ENCODE results near the gene EDAR. TPM values are rescaled to one million over a fixed set of nuclear protein-coding genes. Genes with fewer than 3 reads are reported as not detected.
A peak's percentile ranks its signal among the peaks of the same experiment; 100 is the strongest.

The EDAR gene
- total RNA-seq, 1 experiment from 2014 or later, result not detected

DNA sequence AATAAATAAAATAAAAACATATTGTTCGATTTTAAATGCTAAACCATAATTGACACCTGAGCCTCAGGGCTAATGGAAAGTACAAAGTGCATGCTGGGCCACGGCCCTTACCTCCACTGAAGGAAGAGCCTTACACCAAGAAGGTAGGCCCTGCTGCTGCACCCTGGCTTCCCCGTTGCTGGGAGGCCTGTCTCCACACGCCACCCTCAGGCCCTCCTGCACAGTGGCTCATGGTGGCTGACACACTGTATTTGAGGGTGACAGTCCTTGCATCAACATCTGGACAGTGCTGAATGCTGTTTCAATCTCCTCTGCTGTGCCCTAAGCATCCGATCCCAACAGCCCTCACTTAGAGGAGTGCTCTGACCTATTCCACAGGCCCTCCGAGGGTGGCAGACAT, 39.3 kb upstream of the EDAR start:
- Histone ChIP-seq H3K4me2 (ENCODE audit: low read depth, low read length, poor library complexity, severe bottlenecking) (no peak overlapping the region), H3K4me3 (ENCODE audit: low read length) (no peak overlapping the region), H3K9me2 (replicated peaks; ENCODE audit: insufficient read depth, low read length) (no peaks in the 10 kb centered on the region), H3K36me3 (ENCODE audit: insufficient read depth, low read length) (no peaks in the 10 kb centered on the region), H3K79me2 (ENCODE audit: low read length) (no peaks in the 10 kb centered on the region), H3K9ac (ENCODE audit: low read length) (no peak overlapping the region), H4K20me1 (ENCODE audit: insufficient read depth, low read depth, low read length) (no peaks in the 10 kb centered on the region), H3K27me3 (ENCODE audit: low read length) (no peaks in the 10 kb centered on the region), H3K4me1 (ENCODE audit: low read length) (no peaks in the 10 kb centered on the region), H3K27ac (ENCODE audit: low read length) (no peak overlapping the region), H3K9me3 (ENCODE audit: low read length) (no peaks in the 10 kb centered on the region), H2AFZ (ENCODE audit: low read length) (no peak overlapping the region)
- DNase-seq, result peak; percentile 43

DNA sequence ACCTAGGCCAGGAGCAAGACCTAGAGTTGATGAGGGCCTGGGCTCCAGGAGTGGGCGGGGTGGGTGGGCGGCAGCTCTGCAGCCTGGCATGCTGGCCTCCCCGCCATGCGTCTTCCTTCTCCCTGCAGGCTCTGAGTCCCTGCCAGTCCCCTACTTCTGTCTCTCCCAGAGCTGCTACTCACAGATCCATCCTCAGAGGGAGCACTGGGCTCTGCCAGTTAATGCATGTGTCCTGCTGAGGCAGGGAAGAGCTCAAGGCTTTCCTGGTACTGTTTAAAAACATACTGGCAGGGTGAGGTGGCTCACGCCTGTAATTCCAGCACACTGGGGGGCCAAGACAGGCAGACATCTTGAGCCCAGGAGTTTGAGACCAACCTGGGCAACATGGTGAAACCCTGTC, 38.7 kb upstream of the EDAR start:
- no peak overlapping the region for H3K9ac ChIP-seq (ENCODE audit: low read length)
- H3K4me3 ChIP-seq (ENCODE audit: low read length), result no peak overlapping the region
- no peaks in the 10 kb centered on the region for H3K9me3 ChIP-seq (ENCODE audit: low read length)
- H3K27ac ChIP-seq (ENCODE audit: low read length), result no peak overlapping the region
- no peaks in the 10 kb centered on the region for H3K9me2 ChIP-seq (replicated peaks; ENCODE audit: insufficient read depth, low read length)
- no peaks in the 10 kb centered on the region for H3K79me2 ChIP-seq (ENCODE audit: low read length)
- no peak for DNase-seq
- H2AFZ ChIP-seq (ENCODE audit: low read length), result no peak overlapping the region
- no peaks in the 10 kb centered on the region for H3K36me3 ChIP-seq (ENCODE audit: insufficient read depth, low read length)
- H4K20me1 ChIP-seq (ENCODE audit: insufficient read depth, low read depth, low read length), result no peaks in the 10 kb centered on the region
- H3K27me3 ChIP-seq (ENCODE audit: low read length), result no peaks in the 10 kb centered on the region
- H3K4me2 ChIP-seq (ENCODE audit: low read depth, low read length, poor library complexity, severe bottlenecking), result no peak overlapping the region
- H3K4me1 ChIP-seq (ENCODE audit: low read length), result no peaks in the 10 kb centered on the region

DNA sequence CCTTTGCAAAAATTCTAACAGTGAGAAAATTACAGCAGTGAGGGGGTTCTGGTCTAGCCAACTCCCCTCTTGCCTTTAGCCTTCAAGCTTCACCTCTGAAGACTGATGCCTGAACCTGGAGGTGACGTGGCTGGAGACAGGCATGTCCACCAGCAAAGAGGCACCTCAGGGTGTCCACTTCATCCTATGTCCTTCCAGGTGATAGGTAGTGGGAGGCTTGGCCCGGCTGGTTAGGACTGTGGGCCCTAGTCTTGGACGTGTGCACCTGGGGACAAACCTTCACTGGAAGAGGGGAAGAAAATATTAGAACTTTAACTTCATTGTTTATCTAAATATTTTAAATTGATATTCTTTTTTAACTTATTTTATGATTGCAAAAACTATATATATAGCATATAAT, 35.5 kb upstream of the EDAR start:
- H3K79me2 ChIP-seq (ENCODE audit: low read length), result no peaks in the 10 kb centered on the region
- H3K4me3 ChIP-seq (ENCODE audit: low read length), result no peak overlapping the region
- no peak overlapping the region for H2AFZ ChIP-seq (ENCODE audit: low read length)
- no peak overlapping the region for H3K4me2 ChIP-seq (ENCODE audit: low read depth, low read length, poor library complexity, severe bottlenecking)
- no peaks in the 10 kb centered on the region for H3K36me3 ChIP-seq (ENCODE audit: insufficient read depth, low read length)
- H3K9me3 ChIP-seq (ENCODE audit: low read length), result no peaks in the 10 kb centered on the region
- H3K27me3 ChIP-seq (ENCODE audit: low read length), result no peaks in the 10 kb centered on the region
- H3K4me1 ChIP-seq (ENCODE audit: low read length), result no peaks in the 10 kb centered on the region
- H3K27ac ChIP-seq (ENCODE audit: low read length), result no peak overlapping the region
- no peaks in the 10 kb centered on the region for H4K20me1 ChIP-seq (ENCODE audit: insufficient read depth, low read depth, low read length)
- H3K9ac ChIP-seq (ENCODE audit: low read length), result no peak overlapping the region
- no peaks in the 10 kb centered on the region for H3K9me2 ChIP-seq (replicated peaks; ENCODE audit: insufficient read depth, low read length)
- no peak for DNase-seq

DNA sequence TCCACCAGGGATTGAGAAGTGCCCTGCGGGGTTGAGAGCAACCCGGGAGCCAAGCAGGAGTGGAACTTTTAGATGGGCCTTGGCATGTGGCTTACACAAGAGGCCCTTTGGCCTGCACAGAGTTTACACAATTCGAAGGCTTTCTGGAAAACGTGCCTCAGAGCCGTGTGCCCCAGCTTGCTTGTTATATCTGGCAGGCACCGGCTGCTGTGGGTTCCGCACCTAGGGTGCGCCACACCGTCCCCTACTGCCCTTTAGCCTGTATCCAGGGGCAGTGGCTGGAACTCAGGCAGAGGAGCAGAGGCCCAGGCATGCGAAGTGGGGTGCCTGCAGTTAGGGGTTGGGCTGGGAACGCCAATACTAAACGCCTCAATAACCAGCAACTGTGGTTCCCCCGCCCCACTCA, 32.9 kb upstream of the EDAR start:
- no peak overlapping the region for H3K4me2 ChIP-seq (ENCODE audit: low read depth, low read length, poor library complexity, severe bottlenecking)
- no peaks in the 10 kb centered on the region for H4K20me1 ChIP-seq (ENCODE audit: insufficient read depth, low read depth, low read length)
- H3K27ac ChIP-seq (ENCODE audit: low read length), result no peak overlapping the region
- H3K27me3 ChIP-seq (ENCODE audit: low read length), result no peaks in the 10 kb centered on the region
- H2AFZ ChIP-seq (ENCODE audit: low read length), result no peak overlapping the region
- no peaks in the 10 kb centered on the region for H3K9me3 ChIP-seq (ENCODE audit: low read length)
- H3K9ac ChIP-seq (ENCODE audit: low read length), result no peak overlapping the region
- H3K9me2 ChIP-seq (replicated peaks; ENCODE audit: insufficient read depth, low read length), result no peaks in the 10 kb centered on the region
- no peak for DNase-seq
- H3K79me2 ChIP-seq (ENCODE audit: low read length), result no peaks in the 10 kb centered on the region
- no peak overlapping the region for H3K4me3 ChIP-seq (ENCODE audit: low read length)
- no peaks in the 10 kb centered on the region for H3K4me1 ChIP-seq (ENCODE audit: low read length)
- no peaks in the 10 kb centered on the region for H3K36me3 ChIP-seq (ENCODE audit: insufficient read depth, low read length)

DNA sequence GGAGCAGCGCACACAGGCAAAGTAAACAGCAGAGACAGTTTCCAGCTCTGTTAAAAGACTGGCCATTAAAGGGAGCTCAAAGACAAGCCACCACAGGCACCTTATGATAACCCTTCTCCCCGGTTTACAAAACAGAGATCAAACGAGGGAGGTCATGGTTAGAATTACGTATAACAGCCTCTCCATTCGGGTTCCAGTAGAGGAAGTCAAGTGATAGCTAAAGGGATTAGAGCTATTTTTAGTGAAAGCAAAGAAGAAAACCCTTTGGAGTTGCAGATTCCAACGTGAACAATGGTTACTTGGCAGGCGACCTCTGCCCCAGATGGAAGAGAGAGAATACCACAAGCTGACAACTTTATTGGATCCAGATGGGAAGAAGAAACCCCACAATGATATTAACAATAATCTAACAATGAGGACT, 31.2 kb upstream of the EDAR start:
- no peak for DNase-seq
- Histone ChIP-seq H3K27me3 (ENCODE audit: low read length) (no peaks in the 10 kb centered on the region), H3K9me3 (ENCODE audit: low read length) (no peaks in the 10 kb centered on the region)

DNA sequence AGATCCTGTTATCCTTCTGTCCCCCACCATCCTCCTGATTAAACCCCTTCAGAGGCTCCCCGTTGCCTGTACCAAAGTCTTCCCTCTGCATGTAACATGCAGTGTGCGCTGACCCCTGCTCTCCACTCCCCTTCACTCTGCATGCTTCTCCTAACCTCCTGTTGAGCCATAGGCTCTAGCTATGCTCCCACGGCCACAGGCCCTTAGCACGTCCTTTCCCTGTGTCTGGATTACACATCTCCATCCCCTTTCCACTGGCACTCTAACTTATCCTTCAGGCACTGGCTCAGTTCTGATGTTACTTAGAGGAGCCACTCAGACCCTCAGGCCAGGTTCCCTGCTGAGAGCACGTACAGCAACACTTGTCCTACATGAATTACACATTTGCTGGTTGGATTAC, 29.4 kb upstream of the EDAR start:
- Histone ChIP-seq H3K4me3 (ENCODE audit: low read length) (no peak overlapping the region), H3K9me2 (replicated peaks; ENCODE audit: insufficient read depth, low read length) (no peaks in the 10 kb centered on the region), H4K20me1 (ENCODE audit: insufficient read depth, low read depth, low read length) (no peaks in the 10 kb centered on the region), H3K4me1 (ENCODE audit: low read length) (no peaks in the 10 kb centered on the region), H3K9me3 (ENCODE audit: low read length) (no peaks in the 10 kb centered on the region), H3K4me2 (ENCODE audit: low read depth, low read length, poor library complexity, severe bottlenecking) (no peak overlapping the region), H3K9ac (ENCODE audit: low read length) (no peak overlapping the region), H3K27me3 (ENCODE audit: low read length) (no peaks in the 10 kb centered on the region), H2AFZ (ENCODE audit: low read length) (no peak overlapping the region), H3K36me3 (ENCODE audit: insufficient read depth, low read length) (no peaks in the 10 kb centered on the region), H3K27ac (ENCODE audit: low read length) (no peak overlapping the region), H3K79me2 (ENCODE audit: low read length) (no peaks in the 10 kb centered on the region)
- no peak for DNase-seq

More for the DNA sequence above, 31.2 kb upstream of the EDAR start:
- H3K36me3 ChIP-seq (ENCODE audit: insufficient read depth, low read length), result no peaks in the 10 kb centered on the region
- no peaks in the 10 kb centered on the region for H4K20me1 ChIP-seq (ENCODE audit: insufficient read depth, low read depth, low read length)
- no peak overlapping the region for H3K27ac ChIP-seq (ENCODE audit: low read length)
- no peaks in the 10 kb centered on the region for H3K9me2 ChIP-seq (replicated peaks; ENCODE audit: insufficient read depth, low read length)
- no peak overlapping the region for H3K4me3 ChIP-seq (ENCODE audit: low read length)
- no peaks in the 10 kb centered on the region for H3K79me2 ChIP-seq (ENCODE audit: low read length)
- H3K4me2 ChIP-seq (ENCODE audit: low read depth, low read length, poor library complexity, severe bottlenecking), result no peak overlapping the region
- no peak overlapping the region for H3K9ac ChIP-seq (ENCODE audit: low read length)
- H3K4me1 ChIP-seq (ENCODE audit: low read length), result no peaks in the 10 kb centered on the region
- no peak overlapping the region for H2AFZ ChIP-seq (ENCODE audit: low read length)

DNA sequence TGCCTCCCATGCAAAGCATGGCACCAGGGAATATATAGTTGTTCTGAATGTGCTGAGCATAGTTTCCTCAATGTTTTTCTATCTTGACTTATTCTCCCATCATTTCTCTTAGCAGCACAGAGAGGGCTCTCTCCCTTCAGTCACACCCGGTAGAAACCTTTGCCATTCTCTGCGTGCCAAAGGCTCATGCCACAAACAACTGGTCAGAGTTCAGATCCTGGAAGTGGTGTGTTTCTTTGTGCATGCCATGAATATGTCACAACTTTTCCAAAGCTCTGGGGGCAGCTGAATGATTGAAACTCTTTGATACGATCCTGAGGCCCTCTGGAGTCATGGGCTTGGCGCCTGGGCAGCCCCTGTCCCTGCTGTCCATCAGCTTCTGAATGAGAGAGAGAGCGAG, 28.0 kb upstream of the EDAR start:
- Histone ChIP-seq H3K4me3 (ENCODE audit: low read length) (no peak overlapping the region), H3K79me2 (ENCODE audit: low read length) (no peaks in the 10 kb centered on the region), H4K20me1 (ENCODE audit: insufficient read depth, low read depth, low read length) (no peaks in the 10 kb centered on the region), H3K36me3 (ENCODE audit: insufficient read depth, low read length) (no peaks in the 10 kb centered on the region), H2AFZ (ENCODE audit: low read length) (no peak overlapping the region), H3K9ac (ENCODE audit: low read length) (no peak overlapping the region), H3K9me3 (ENCODE audit: low read length) (no peaks in the 10 kb centered on the region), H3K4me2 (ENCODE audit: low read depth, low read length, poor library complexity, severe bottlenecking) (no peak overlapping the region), H3K9me2 (replicated peaks; ENCODE audit: insufficient read depth, low read length) (no peaks in the 10 kb centered on the region), H3K27ac (ENCODE audit: low read length) (no peak overlapping the region), H3K27me3 (ENCODE audit: low read length) (no peaks in the 10 kb centered on the region), H3K4me1 (ENCODE audit: low read length) (no peaks in the 10 kb centered on the region)
- no peak for DNase-seq

DNA sequence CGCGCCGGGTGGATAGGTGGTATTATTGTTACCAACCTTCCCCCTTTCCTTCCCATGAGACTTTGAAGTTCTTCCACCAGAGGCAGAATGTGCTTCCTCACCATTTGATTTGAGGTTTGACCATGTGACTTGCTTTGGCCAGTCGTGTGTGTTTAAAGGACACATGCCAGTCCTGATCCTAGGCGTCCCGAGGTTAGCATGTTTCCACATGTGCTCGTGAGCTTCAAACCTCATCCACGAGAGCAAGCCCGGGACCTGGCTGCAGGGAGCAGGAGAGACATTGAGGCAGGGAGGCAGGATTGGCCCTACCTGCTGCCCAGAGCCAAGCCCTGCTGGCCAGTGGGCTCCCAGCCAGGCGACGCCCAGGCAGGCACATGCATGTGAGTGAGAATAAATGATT, 27.4 kb upstream of the EDAR start:
- Histone ChIP-seq H3K27ac (ENCODE audit: low read length) (no peak overlapping the region), H2AFZ (ENCODE audit: low read length) (no peak overlapping the region), H3K9me2 (replicated peaks; ENCODE audit: insufficient read depth, low read length) (no peaks in the 10 kb centered on the region), H3K9me3 (ENCODE audit: low read length) (no peaks in the 10 kb centered on the region), H3K4me1 (ENCODE audit: low read length) (no peaks in the 10 kb centered on the region), H3K9ac (ENCODE audit: low read length) (no peak overlapping the region), H3K27me3 (ENCODE audit: low read length) (no peaks in the 10 kb centered on the region), H3K79me2 (ENCODE audit: low read length) (no peaks in the 10 kb centered on the region), H3K4me2 (ENCODE audit: low read depth, low read length, poor library complexity, severe bottlenecking) (no peak overlapping the region), H3K4me3 (ENCODE audit: low read length) (no peak overlapping the region), H3K36me3 (ENCODE audit: insufficient read depth, low read length) (no peaks in the 10 kb centered on the region), H4K20me1 (ENCODE audit: insufficient read depth, low read depth, low read length) (no peaks in the 10 kb centered on the region)
- no peak for DNase-seq

DNA sequence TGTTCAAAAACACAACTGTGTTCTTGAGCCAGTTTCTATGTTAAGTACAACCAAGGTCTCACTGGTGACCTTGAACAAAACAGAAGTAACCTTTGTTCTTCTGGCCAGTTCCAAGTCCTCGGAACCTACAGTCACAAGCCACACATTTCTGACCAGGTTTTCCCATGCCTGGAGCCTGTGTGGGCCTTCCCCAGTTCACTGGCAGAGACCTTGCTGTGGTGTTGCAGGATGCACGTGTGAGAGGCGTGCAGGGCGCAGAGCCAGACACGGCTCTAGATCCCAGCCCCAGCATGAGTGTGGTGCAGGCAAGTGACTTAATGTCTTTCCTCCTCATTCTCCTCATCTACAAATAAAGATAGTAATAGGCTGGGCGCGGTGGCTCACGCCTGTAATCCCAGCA, 25.5 kb upstream of the EDAR start:
- H3K9ac ChIP-seq (ENCODE audit: low read length), result no peak overlapping the region
- H3K4me2 ChIP-seq (ENCODE audit: low read depth, low read length, poor library complexity, severe bottlenecking), result no peak overlapping the region
- H2AFZ ChIP-seq (ENCODE audit: low read length), result no peak overlapping the region
- no peaks in the 10 kb centered on the region for H3K4me1 ChIP-seq (ENCODE audit: low read length)
- no peaks in the 10 kb centered on the region for H4K20me1 ChIP-seq (ENCODE audit: insufficient read depth, low read depth, low read length)
- no peaks in the 10 kb centered on the region for H3K79me2 ChIP-seq (ENCODE audit: low read length)
- no peak for DNase-seq
- no peaks in the 10 kb centered on the region for H3K9me3 ChIP-seq (ENCODE audit: low read length)
- H3K36me3 ChIP-seq (ENCODE audit: insufficient read depth, low read length), result no peaks in the 10 kb centered on the region
- H3K27ac ChIP-seq (ENCODE audit: low read length), result no peak overlapping the region
- no peak overlapping the region for H3K4me3 ChIP-seq (ENCODE audit: low read length)
- H3K27me3 ChIP-seq (ENCODE audit: low read length), result no peaks in the 10 kb centered on the region
- H3K9me2 ChIP-seq (replicated peaks; ENCODE audit: insufficient read depth, low read length), result no peaks in the 10 kb centered on the region

All from Karpas-422 (cell line).